ENCODE data around the gene GCAT.

- TF ChIP-seq CTCF (IDR thresholded peaks at IDR 0.05 in 8 of 11, conservative IDR thresholded peaks at IDR 0.05 in 3 of 11), result no peak
- peak in 1 of 3 donors; percentile 13 for TF ChIP-seq POLR2AphosphoS5 (IDR thresholded peaks at IDR 0.05)
Observed at GRCh38 chr22:37824674-37825641, 17.2 kb downstream of the GCAT start.

Measured in spleen (tissue), 7 donors.